GM12878 (cell line): ENCODE measurements around the gene GAP43.

Experiments used
- ATF3 ChIP-seq: IDR thresholded peaks from 2 replicates; pipeline ENCODE4 v1.6.1; 2011; ENCODE audit warnings: low read depth, mild to moderate bottlenecking, low read length, moderate library complexity, borderline replicate concordance; ENCODE audit errors: extremely low read depth
- BRCA1 ChIP-seq: IDR thresholded peaks from 2 replicates; pipeline ENCODE4 v1.6.1; 2011; ENCODE audit warnings: low read depth, low read length, improper control_type of control experiment
- CTCF ChIP-seq, 3 experiments: IDR thresholded peaks in 2 of 3; conservative IDR thresholded peaks in 1 of 3; 2 replicates each; pipeline ENCODE4 v1.5.1; 2011; ENCODE audit warnings: low read depth in 3 of 3, low read length in 3 of 3, mild to moderate bottlenecking in 3 of 3, control low read depth in 2 of 3, moderate library complexity in 2 of 3, inconsistent platforms in 1 of 3, mixed read lengths in 1 of 3; ENCODE audit not compliant: control insufficient read depth in 2 of 3, insufficient read depth in 1 of 3; ENCODE audit errors: extremely low read depth in 1 of 3
- EP300 ChIP-seq, 2 experiments: fragments of 150-350 bp in 1 of 2; IDR thresholded peaks; 2 replicates each; pipeline ENCODE4 v1.6.1; 2011 to 2012; ENCODE audit warnings: low read depth in 2 of 2, low read length in 2 of 2, borderline replicate concordance in 1 of 2, improper control_type of control experiment in 1 of 2, inconsistent platforms in 1 of 2; ENCODE audit not compliant: control insufficient read depth in 1 of 2
- ESRRA ChIP-seq: IDR thresholded peaks from 2 replicates; pipeline ENCODE4 v1.6.1; 2012; ENCODE audit warnings: mild to moderate bottlenecking, low read length, improper control_type of control experiment
- ETV6 ChIP-seq, 2 experiments: fragments of 450-650 bp in 1 of 2; IDR thresholded peaks in 1 of 2; conservative IDR thresholded peaks in 1 of 2; 2 replicates each; pipeline ENCODE4 v1.6.1; 2014; ENCODE audit warnings: antibody characterized with exemption in 1 of 2, borderline replicate concordance in 1 of 2, low read depth in 1 of 2, mild to moderate bottlenecking in 1 of 2, moderate library complexity in 1 of 2
- EZH2 ChIP-seq: IDR thresholded peaks from 2 replicates; pipeline ENCODE4 v1.6.1; 2012; ENCODE audit warnings: low read depth, mild to moderate bottlenecking, control low read depth, inconsistent platforms, low read length, borderline replicate concordance; ENCODE audit not compliant: control insufficient read depth
- KDM1A ChIP-seq: fragments of 200-600 bp; sonication (generic); IDR thresholded peaks from 2 replicates; pipeline ENCODE4 v1.6.1; 2016; ENCODE audit warnings: borderline replicate concordance
- POLR2AphosphoS5 ChIP-seq: IDR thresholded peaks from 2 replicates; pipeline ENCODE4 v1.6.1; 2011; ENCODE audit warnings: mild to moderate bottlenecking, low read length, inconsistent platforms
- RAD21 ChIP-seq: IDR thresholded peaks from 2 replicates; pipeline ENCODE4 v1.6.1; 2011; ENCODE audit warnings: mild to moderate bottlenecking, low read depth, low read length, moderate library complexity; ENCODE audit not compliant: insufficient read depth
- TF ChIP-seq, protein P1 (sequence below): fragments of 450-650 bp; IDR thresholded peaks from 2 replicates; pipeline ENCODE4 v1.6.1; 2017; ENCODE audit warnings: low read depth, mild to moderate bottlenecking, moderate library complexity
- TF ChIP-seq, protein P2 (sequence below): IDR thresholded peaks from 2 replicates; pipeline ENCODE4 v1.6.1; 2012; ENCODE audit warnings: mild to moderate bottlenecking, low read depth, low read length
- TF ChIP-seq, protein P3 (sequence below): IDR thresholded peaks from 2 replicates; pipeline ENCODE4 v1.6.1; 2011; ENCODE audit warnings: low read depth, low read length, improper control_type of control experiment, borderline replicate concordance

DNA sequence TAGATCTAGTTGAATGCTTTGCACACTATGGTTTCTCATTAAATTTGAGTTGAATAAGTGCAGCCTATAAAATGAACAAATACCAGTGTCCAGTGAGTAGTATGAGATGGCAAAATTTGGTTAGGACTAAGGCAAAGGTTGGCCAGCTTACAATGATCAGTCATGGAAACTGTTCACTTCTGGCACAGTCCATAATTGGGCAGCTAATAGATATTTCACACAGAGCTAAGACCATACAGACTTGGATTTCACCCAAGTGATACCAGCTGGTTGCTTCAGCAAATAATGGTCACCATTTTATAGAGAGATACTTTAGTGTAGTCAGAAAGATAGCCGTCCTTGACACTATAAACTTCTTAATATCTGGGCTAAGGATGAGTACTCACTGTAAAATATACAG lies 15.7 kb downstream of the GAP43 start:
- TF ChIP-seq, protein P1, sequence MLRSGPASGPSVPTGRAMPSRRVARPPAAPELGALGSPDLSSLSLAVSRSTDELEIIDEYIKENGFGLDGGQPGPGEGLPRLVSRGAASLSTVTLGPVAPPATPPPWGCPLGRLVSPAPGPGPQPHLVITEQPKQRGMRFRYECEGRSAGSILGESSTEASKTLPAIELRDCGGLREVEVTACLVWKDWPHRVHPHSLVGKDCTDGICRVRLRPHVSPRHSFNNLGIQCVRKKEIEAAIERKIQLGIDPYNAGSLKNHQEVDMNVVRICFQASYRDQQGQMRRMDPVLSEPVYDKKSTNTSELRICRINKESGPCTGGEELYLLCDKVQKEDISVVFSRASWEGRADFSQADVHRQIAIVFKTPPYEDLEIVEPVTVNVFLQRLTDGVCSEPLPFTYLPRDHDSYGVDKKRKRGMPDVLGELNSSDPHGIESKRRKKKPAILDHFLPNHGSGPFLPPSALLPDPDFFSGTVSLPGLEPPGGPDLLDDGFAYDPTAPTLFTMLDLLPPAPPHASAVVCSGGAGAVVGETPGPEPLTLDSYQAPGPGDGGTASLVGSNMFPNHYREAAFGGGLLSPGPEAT = no peak
- TF ChIP-seq CTCF (IDR thresholded peaks at IDR 0.05 in 2 of 3, conservative IDR thresholded peaks at IDR 0.05 in 1 of 3; ENCODE audit: control insufficient read depth in 2 of 3, extremely low read depth in 1 of 3, insufficient read depth in 1 of 3, low read depth in 3 of 3, low read length in 3 of 3) (no peak), POLR2AphosphoS5 (no peak), EZH2 (no peak), ETV6 (conservative IDR thresholded peaks at IDR 0.05 in 1 of 2, IDR thresholded peaks at IDR 0.05 in 1 of 2; ENCODE audit: borderline replicate concordance in 1 of 2, low read depth in 1 of 2) (no peak), KDM1A (no peak), ESRRA (no peak), EP300 (IDR thresholded peaks at IDR 0.05; ENCODE audit: borderline replicate concordance in 1 of 2, control insufficient read depth in 1 of 2, low read depth in 2 of 2, low read length in 2 of 2) (no peak), RAD21 (no peak), ATF3 (no peak), BRCA1 (no peak)
- TF ChIP-seq, protein P2, sequence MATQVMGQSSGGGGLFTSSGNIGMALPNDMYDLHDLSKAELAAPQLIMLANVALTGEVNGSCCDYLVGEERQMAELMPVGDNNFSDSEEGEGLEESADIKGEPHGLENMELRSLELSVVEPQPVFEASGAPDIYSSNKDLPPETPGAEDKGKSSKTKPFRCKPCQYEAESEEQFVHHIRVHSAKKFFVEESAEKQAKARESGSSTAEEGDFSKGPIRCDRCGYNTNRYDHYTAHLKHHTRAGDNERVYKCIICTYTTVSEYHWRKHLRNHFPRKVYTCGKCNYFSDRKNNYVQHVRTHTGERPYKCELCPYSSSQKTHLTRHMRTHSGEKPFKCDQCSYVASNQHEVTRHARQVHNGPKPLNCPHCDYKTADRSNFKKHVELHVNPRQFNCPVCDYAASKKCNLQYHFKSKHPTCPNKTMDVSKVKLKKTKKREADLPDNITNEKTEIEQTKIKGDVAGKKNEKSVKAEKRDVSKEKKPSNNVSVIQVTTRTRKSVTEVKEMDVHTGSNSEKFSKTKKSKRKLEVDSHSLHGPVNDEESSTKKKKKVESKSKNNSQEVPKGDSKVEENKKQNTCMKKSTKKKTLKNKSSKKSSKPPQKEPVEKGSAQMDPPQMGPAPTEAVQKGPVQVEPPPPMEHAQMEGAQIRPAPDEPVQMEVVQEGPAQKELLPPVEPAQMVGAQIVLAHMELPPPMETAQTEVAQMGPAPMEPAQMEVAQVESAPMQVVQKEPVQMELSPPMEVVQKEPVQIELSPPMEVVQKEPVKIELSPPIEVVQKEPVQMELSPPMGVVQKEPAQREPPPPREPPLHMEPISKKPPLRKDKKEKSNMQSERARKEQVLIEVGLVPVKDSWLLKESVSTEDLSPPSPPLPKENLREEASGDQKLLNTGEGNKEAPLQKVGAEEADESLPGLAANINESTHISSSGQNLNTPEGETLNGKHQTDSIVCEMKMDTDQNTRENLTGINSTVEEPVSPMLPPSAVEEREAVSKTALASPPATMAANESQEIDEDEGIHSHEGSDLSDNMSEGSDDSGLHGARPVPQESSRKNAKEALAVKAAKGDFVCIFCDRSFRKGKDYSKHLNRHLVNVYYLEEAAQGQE = no peak
- TF ChIP-seq, protein P3, sequence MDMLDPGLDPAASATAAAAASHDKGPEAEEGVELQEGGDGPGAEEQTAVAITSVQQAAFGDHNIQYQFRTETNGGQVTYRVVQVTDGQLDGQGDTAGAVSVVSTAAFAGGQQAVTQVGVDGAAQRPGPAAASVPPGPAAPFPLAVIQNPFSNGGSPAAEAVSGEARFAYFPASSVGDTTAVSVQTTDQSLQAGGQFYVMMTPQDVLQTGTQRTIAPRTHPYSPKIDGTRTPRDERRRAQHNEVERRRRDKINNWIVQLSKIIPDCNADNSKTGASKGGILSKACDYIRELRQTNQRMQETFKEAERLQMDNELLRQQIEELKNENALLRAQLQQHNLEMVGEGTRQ = no peak
